ENCODE results near the gene GGCT. TPM values are rescaled to one million over a fixed set of nuclear protein-coding genes. Genes with fewer than 3 reads are reported as not detected.

GGCT gene
- polyA plus RNA-seq, 2 of the 4 experiments (the other 2 are of a cell fraction), result 69.7 to 79.6 TPM

DNA sequence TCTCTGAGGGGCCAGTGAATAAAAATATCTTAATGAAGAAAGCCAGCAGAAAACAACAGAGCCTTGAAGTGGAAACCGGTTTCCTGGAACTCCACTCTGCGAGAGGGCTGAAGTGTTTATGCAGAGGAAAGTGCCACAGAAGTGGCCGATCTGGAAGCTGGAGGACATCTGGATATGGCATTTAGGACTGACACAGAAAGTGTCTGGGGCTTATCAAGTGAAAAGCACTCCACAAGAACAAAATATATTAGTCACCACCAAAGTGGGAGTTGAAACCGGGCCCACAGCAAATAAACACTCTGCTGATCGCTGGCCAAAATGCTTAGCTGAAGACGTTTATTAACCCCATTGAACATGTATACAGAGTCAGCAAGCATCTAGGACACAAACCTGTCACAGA is 33.9 kb downstream of the GGCT start:
- peak overlapping the region; percentile 50 for H3K4me2 ChIP-seq
- ChIA-PET POLR2A (no interaction called here), CTCF (interaction anchor here (0.9 to 1.2 kb wide), 4 partner anchors 11 to 74 kb away, joined by 3 to 4 read pairs (median 3); no protein-coding TSS in a partner anchor)
- no peak overlapping the region for H3K4me3 ChIP-seq
- TF ChIP-seq, protein P1, sequence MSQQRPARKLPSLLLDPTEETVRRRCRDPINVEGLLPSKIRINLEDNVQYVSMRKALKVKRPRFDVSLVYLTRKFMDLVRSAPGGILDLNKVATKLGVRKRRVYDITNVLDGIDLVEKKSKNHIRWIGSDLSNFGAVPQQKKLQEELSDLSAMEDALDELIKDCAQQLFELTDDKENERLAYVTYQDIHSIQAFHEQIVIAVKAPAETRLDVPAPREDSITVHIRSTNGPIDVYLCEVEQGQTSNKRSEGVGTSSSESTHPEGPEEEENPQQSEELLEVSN (IDR thresholded peaks at IDR 0.05; ENCODE audit: borderline replicate concordance, low read depth), result no peak
- TF ChIP-seq SREBF2 (IDR thresholded peaks at IDR 0.05) (no peak), TP53 (CRISPR knock-in tag; IDR thresholded peaks at IDR 0.05) (no peak), MAZ (IDR thresholded peaks at IDR 0.05; ENCODE audit: borderline replicate concordance, low read depth, low read length) (no peak), GATA3 (IDR thresholded peaks at IDR 0.05; ENCODE audit: borderline replicate concordance) (no peak), JUN (IDR thresholded peaks at IDR 0.05) (no peak), NFE2L2 (conservative IDR thresholded peaks at IDR 0.05; ENCODE audit: low read length) (no peak), PHF8 (IDR thresholded peaks at IDR 0.05; ENCODE audit: borderline replicate concordance, low read depth) (no peak), FOSL2 (IDR thresholded peaks at IDR 0.05) (no peak), FOSL2 (CRISPR knock-in tag; IDR thresholded peaks at IDR 0.05) (no peak), RAD21 (conservative IDR thresholded peaks at IDR 0.05 in 1 of 2, IDR thresholded peaks at IDR 0.05 in 1 of 2) (no peak), HOXB5 (CRISPR knock-in tag; IDR thresholded peaks at IDR 0.05) (no peak), RNF2 (IDR thresholded peaks at IDR 0.05; ENCODE audit: borderline replicate concordance, low read depth) (no peak), BHLHE40 (IDR thresholded peaks at IDR 0.05; ENCODE audit: low read depth, low read length) (no peak), EHMT2 (IDR thresholded peaks at IDR 0.05; ENCODE audit: low read depth) (no peak), EP300 (IDR thresholded peaks at IDR 0.05) (no peak), NR3C1 (IDR thresholded peaks at IDR 0.05) (no peak), ZC3H11A (IDR thresholded peaks at IDR 0.05) (no peak)
- TF ChIP-seq, protein P2, sequence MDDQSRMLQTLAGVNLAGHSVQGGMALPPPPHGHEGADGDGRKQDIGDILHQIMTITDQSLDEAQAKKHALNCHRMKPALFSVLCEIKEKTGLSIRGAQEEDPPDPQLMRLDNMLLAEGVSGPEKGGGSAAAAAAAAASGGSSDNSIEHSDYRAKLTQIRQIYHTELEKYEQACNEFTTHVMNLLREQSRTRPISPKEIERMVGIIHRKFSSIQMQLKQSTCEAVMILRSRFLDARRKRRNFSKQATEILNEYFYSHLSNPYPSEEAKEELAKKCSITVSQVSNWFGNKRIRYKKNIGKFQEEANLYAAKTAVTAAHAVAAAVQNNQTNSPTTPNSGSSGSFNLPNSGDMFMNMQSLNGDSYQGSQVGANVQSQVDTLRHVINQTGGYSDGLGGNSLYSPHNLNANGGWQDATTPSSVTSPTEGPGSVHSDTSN (IDR thresholded peaks at IDR 0.05), result no peak
- TF ChIP-seq, protein P3, sequence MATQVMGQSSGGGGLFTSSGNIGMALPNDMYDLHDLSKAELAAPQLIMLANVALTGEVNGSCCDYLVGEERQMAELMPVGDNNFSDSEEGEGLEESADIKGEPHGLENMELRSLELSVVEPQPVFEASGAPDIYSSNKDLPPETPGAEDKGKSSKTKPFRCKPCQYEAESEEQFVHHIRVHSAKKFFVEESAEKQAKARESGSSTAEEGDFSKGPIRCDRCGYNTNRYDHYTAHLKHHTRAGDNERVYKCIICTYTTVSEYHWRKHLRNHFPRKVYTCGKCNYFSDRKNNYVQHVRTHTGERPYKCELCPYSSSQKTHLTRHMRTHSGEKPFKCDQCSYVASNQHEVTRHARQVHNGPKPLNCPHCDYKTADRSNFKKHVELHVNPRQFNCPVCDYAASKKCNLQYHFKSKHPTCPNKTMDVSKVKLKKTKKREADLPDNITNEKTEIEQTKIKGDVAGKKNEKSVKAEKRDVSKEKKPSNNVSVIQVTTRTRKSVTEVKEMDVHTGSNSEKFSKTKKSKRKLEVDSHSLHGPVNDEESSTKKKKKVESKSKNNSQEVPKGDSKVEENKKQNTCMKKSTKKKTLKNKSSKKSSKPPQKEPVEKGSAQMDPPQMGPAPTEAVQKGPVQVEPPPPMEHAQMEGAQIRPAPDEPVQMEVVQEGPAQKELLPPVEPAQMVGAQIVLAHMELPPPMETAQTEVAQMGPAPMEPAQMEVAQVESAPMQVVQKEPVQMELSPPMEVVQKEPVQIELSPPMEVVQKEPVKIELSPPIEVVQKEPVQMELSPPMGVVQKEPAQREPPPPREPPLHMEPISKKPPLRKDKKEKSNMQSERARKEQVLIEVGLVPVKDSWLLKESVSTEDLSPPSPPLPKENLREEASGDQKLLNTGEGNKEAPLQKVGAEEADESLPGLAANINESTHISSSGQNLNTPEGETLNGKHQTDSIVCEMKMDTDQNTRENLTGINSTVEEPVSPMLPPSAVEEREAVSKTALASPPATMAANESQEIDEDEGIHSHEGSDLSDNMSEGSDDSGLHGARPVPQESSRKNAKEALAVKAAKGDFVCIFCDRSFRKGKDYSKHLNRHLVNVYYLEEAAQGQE (IDR thresholded peaks at IDR 0.05), result no peak
- DNase-seq (ENCODE audit: low read depth in 1 of 2, low spot score in 1 of 2), result peak in 1 of 2 experiments; percentile 28
- H3K9me3 ChIP-seq, result no peaks in the 10 kb centered on the region
- peak in 1 of 2 experiments; percentile 3; a peak in 2 of 6 replicates for ATAC-seq
- FAIRE-seq, result no peak
- peak overlapping the region; percentile 60 to 87; a peak in 5 of 6 replicates for H3K27ac ChIP-seq
- H3K4me1 ChIP-seq, result peaks cover 66% of the 10 kb centered on the region
- 33% methylated on average over 6 of the region's 6 CpGs for WGBS (ENCODE audit: missing lambda C conversion rate)

DNA sequence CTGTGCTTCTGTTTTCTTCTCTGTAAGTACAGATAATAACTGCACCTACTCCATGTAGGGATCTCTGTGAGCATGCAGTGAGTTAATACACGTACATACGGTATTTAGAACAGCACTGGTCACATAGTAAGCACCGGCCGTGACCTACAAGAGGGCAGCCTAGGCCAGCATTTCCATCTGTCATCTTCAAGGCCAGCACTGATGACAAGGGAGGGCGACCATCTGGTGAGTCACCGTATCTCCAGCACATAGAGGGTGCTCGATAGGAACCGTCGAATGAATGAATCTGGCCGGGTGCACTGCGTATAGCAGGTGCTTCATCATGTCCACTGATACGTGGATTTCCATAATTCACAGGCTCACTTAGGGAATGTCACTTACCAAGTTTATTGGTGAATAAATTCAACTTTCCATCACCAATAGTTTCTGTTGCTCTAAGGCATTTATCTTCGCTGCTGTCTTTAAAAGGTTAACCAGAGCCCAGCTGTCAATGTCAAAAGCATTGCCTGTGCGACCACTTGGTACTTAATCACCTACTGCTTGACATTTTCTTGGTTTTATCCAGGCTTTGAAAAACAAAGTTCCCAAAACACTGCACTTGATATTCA is 34.4 kb downstream of the GGCT start:
- H3K9me3 ChIP-seq, result no peaks in the 10 kb centered on the region
- no peak for ATAC-seq
- H3K27ac ChIP-seq, result peak overlapping the region; percentile 60 to 87
- peak in 1 of 2 experiments; percentile 19 for DNase-seq (ENCODE audit: low read depth in 1 of 2, low spot score in 1 of 2)
- TF ChIP-seq FOXS1 (CRISPR knock-in tag; IDR thresholded peaks at IDR 0.05), result no peak
- TF ChIP-seq FOSL2 (IDR thresholded peaks at IDR 0.05), result no peak
- peak; percentile 39; the same call in 1 of the 2 replicates for TF ChIP-seq FOSL2 (CRISPR knock-in tag; IDR thresholded peaks at IDR 0.05)
- peaks cover 71% of the 10 kb centered on the region for H3K4me1 ChIP-seq
- WGBS (ENCODE audit: missing lambda C conversion rate), result 87% methylated on average over 14 of the region's 14 CpGs
- H3K4me2 ChIP-seq, result peak overlapping the region; percentile 50
- no peak for FAIRE-seq
- ChIA-PET POLR2A (interaction anchor here (2.1 to 2.4 kb wide), 2 partner anchors 8 to 10 kb away, joined by 17 to 33 read pairs; partner anchors contain the start of gene NOD1), CTCF (interaction anchor here (0.8 to 2.0 kb wide), 5 partner anchors 10 to 318 kb away, joined by 3 to 11 read pairs (median 6); no protein-coding TSS in a partner anchor)
- no peak overlapping the region for H3K4me3 ChIP-seq

All from A549 (cell line).